CD4-positive, alpha-beta T cell treated with Interferon alpha-2 for 1 hour (primary cell): ENCODE measurements around the gene TMEM119.
"Not testable (repeated sequence)": the region's sequence is repeated elsewhere in the genome, so short reads cannot be mapped to it uniquely, and the experiment has no call there.

Experiments
- DNase-seq, 2 donors: peaks; one replicate each; pipeline ENCODE4 v3.0.0-alpha.2; 2020 to 2022

Gene TMEM119

GRCh38 chr12:108562348-108563135, 35.3 kb downstream of the TMEM119 start, which contains the start of gene ISCU:
TSS of gene ISCU (plus strand) at chr12:108562596. CDS start at chr12:108562623, 27 bp downstream.
- peak; percentile 98 to 99 for DNase-seq

- no peak for DNase-seq
These were observed 36.0 kb downstream of the TMEM119 start for GRCh38 chr12:108561852-108562347.

GRCh38 chr12:108560752-108561719, 36.8 kb downstream of the TMEM119 start, which contains the start of gene SART3:
TSS of gene SART3 (minus strand) at chr12:108561173. CDS start at chr12:108561154, 19 bp downstream.
- DNase-seq, result peak; percentile 82 to 91

DNA sequence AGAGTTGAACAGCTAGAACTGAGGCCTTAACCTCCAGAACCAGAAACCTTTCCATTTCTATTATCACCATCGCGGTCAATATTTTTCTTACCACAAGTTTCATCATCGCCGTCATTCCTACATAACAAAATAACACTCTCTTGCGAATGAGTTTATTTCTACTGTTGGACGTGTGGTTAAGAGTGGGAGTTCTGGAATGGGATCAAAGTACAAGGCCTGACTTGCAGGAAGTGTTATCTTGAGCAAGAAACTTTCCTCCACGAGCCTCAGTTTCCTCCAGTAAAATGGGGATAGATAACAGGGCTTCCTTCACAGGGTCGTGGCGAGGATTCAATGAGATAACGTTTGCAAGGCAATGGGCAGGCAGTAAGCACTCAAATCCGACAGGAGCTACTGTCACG, 37.6 kb downstream of the TMEM119 start:
- no peak for DNase-seq

- no peak for DNase-seq
These were observed 38.1 kb downstream of the TMEM119 start for GRCh38 chr12:108559748-108560147.

GRCh38 chr12:108559007-108559655, 38.8 kb downstream of the TMEM119 start:
- no peak for DNase-seq

DNA sequence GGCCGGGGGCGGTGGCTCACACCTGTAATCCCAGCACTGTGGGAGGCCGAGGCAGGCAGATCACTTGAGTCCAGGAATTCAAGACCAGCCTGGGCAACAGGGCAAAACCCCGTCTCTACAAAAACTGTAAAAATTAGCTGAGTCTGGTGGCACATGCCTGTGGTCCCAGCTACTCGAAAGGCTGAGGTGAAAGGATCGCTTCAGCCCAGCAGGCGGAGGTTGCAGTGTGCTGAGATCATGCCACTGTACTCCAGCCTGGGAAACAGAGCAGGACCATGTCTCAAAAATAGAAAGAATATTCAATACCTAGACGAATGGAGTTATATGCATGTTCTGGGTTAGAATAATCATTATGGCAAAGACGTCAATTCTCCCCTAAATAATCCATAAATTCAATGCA, 42.5 kb downstream of the TMEM119 start:
- not testable (repeated sequence) for DNase-seq

DNA sequence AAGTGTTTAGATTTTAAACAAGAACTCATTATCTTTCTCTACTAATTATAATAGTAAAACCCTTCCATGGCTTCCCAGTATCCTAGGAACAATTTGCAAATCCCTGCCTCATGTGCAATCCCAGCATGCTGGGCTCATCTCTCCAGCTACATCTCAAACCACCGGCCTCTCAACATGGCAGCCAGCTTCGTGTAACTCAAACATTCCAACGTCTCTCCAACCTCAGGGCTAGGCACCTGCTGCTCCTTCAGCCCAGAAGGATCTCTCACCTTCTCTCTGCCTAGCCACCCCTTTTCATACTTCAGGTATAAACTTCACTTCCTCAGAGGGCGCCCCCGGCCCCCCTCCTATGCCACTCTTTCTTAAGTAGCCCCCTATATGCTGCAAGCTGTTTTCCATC, 44.1 kb downstream of the TMEM119 start:
- DNase-seq, result no peak

GRCh38 chr12:108551535-108551934, 46.3 kb downstream of the TMEM119 start:
- no peak for DNase-seq

- no peak for DNase-seq
These were observed 48.8 kb downstream of the TMEM119 start for GRCh38 chr12:108548954-108549521.

DNA sequence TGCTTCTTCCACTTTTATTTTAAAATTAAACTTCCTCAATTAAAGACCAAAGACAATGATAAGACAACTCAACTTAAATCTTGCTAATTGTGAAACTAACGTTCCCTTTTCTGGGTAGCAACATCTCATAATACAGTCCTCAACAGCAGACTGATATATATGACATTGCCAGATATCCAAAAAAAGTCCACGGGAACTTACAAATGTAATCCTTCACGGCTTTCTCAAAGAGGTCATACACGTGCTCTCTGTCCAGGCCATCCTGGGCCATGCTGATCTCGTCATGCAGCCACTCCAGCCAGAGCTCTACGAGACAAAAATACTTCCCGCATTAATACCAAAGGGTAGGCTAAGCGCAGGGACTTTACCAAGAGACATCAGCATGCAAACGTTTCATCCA, 50.2 kb downstream of the TMEM119 start:
- DNase-seq, result no peak

- no peak for DNase-seq
These were observed 54.2 kb downstream of the TMEM119 start for GRCh38 chr12:108543652-108544051.

DNA sequence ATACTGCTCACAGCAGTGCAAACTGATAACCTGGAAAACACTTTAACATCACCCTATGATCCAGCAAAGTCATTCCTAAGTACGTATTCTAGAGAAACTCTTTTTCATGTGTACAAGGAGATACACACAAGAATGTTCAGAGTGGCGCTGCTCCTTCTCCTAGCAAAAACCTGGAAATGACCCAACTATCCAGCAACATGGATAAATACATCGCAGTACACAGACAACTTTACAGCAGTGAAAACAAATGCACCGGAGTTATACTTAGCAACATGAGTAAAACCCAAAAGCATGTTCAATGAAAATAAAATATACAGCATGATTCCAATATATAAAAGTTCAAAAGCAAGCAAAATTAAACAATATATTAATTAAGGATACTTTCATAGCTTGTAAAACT, 55.6 kb downstream of the TMEM119 start:
- no peak for DNase-seq
